ENCODE results near the gene FBF1. TPM values are rescaled to one million over a fixed set of nuclear protein-coding genes. Genes with fewer than 3 reads are reported as not detected.

The FBF1 gene
- total RNA-seq, 2 donors from 2014 or later: 13.3 to 20.6 TPM

GRCh38 chr17:75906143-75906884, 34.5 kb downstream of the FBF1 start:
- H3K9me3 Mint-ChIP-seq: no peaks in the 10 kb centered on the region
- no peaks in the 10 kb centered on the region for H3K36me3 Mint-ChIP-seq
- no peak for ATAC-seq

GRCh38 chr17:75904749-75905521, 35.9 kb downstream of the FBF1 start, which contains the start of gene MRPL38:
Gene MRPL38, minus strand, starts transcription at chr17:75904884. Its CDS starts 9 bp downstream, at chr17:75904875.
- Mint-ChIP-seq H3K36me3 (no peaks in the 10 kb centered on the region), H3K27ac (peak within 1 kb of the TSS; percentile 95 to 97), H3K9me3 (no peaks in the 10 kb centered on the region)
- peak; percentile 99 for ATAC-seq
- DNase-seq (ENCODE audit: low spot score in 2 of 2): peak; percentile 99

More at GRCh38 chr17:75906143-75906884, 34.5 kb downstream of the FBF1 start:
- H3K27ac Mint-ChIP-seq: peak overlapping the region in 1 of 2 donors; percentile 18
- no peak for DNase-seq (ENCODE audit: low spot score in 2 of 2)

GRCh38 chr17:75902406-75902805, 38.4 kb downstream of the FBF1 start:
- no peak for DNase-seq (ENCODE audit: low spot score in 2 of 2)
- Mint-ChIP-seq H3K36me3 (no peaks in the 10 kb centered on the region), H3K9me3 (no peaks in the 10 kb centered on the region), H3K27ac (no peak overlapping the region)
- no peak for ATAC-seq

GRCh38 chr17:75901727-75902126, 39.1 kb downstream of the FBF1 start:
- H3K27ac Mint-ChIP-seq: no peak overlapping the region
- H3K9me3 Mint-ChIP-seq: no peaks in the 10 kb centered on the region
- no peaks in the 10 kb centered on the region for H3K36me3 Mint-ChIP-seq
- ATAC-seq: no peak
- no peak for DNase-seq (ENCODE audit: low spot score in 2 of 2)

- Mint-ChIP-seq H3K9me3 (no peaks in the 10 kb centered on the region), H3K27ac (no peak overlapping the region), H3K36me3 (no peaks in the 10 kb centered on the region)
- DNase-seq (ENCODE audit: low spot score in 2 of 2) (no peak), ATAC-seq (no peak)
Observed at GRCh38 chr17:75900691-75901533, 39.9 kb downstream of the FBF1 start.

- Mint-ChIP-seq H3K27ac (peak overlapping the region; percentile 44 to 55), H3K36me3 (no peaks in the 10 kb centered on the region), H3K9me3 (no peaks in the 10 kb centered on the region)
- no peak for DNase-seq (ENCODE audit: low spot score in 2 of 2)
- no peak for ATAC-seq
Observed at GRCh38 chr17:75899767-75900468, 40.9 kb downstream of the FBF1 start.

GRCh38 chr17:75899353-75899752, 41.5 kb downstream of the FBF1 start:
- H3K9me3 Mint-ChIP-seq: no peaks in the 10 kb centered on the region
- peak overlapping the region in 1 of 2 donors; percentile 16 for H3K27ac Mint-ChIP-seq
- DNase-seq (ENCODE audit: low spot score in 2 of 2): no peak
- H3K36me3 Mint-ChIP-seq: no peaks in the 10 kb centered on the region
- no peak for ATAC-seq

- no peak for ATAC-seq
- Mint-ChIP-seq H3K27ac (peak overlapping the region in 1 of 2 donors; percentile 50), H3K9me3 (no peaks in the 10 kb centered on the region), H3K36me3 (no peaks in the 10 kb centered on the region)
- no peak for DNase-seq (ENCODE audit: low spot score in 2 of 2)
Observed at GRCh38 chr17:75898791-75899190, 42.1 kb downstream of the FBF1 start.

- ATAC-seq: no peak
- Mint-ChIP-seq H3K9me3 (no peaks in the 10 kb centered on the region), H3K36me3 (no peaks in the 10 kb centered on the region), H3K27ac (peak overlapping the region in 1 of 2 donors; percentile 61)
- DNase-seq (ENCODE audit: low spot score in 2 of 2): no peak
Observed at GRCh38 chr17:75898065-75898464, 42.8 kb downstream of the FBF1 start.

- ATAC-seq (no peak), DNase-seq (ENCODE audit: low spot score in 2 of 2) (peak in 1 of 2 donors; percentile 56)
- H3K36me3 Mint-ChIP-seq: no peaks in the 10 kb centered on the region
- no peaks in the 10 kb centered on the region for H3K9me3 Mint-ChIP-seq
- H3K27ac Mint-ChIP-seq: peak overlapping the region in 1 of 2 donors; percentile 61
Observed at GRCh38 chr17:75897160-75898019, 43.5 kb downstream of the FBF1 start.

- peak; percentile 83 to 86 for DNase-seq (ENCODE audit: low spot score in 2 of 2)
- peak; percentile 87 to 93 for ATAC-seq
- no peaks in the 10 kb centered on the region for H3K36me3 Mint-ChIP-seq
- H3K27ac Mint-ChIP-seq: peak within 1 kb of the TSS; percentile 61 to 66
- no peaks in the 10 kb centered on the region for H3K9me3 Mint-ChIP-seq
Observed at GRCh38 chr17:75896415-75897159, 44.3 kb downstream of the FBF1 start, which contains the start of gene TRIM65. Gene TRIM65, minus strand, starts transcription at chr17:75896951. Its CDS starts 14 bp downstream, at chr17:75896937.

GRCh38 chr17:75895370-75896155, 45.3 kb downstream of the FBF1 start:
- Mint-ChIP-seq H3K9me3 (no peaks in the 10 kb centered on the region), H3K36me3 (no peaks in the 10 kb centered on the region), H3K27ac (peak overlapping the region; percentile 60 to 66)
- ATAC-seq: no peak
- peak in 1 of 2 donors; percentile 56 for DNase-seq (ENCODE audit: low spot score in 2 of 2)

- H3K9me3 Mint-ChIP-seq: no peaks in the 10 kb centered on the region
- peak overlapping the region; percentile 35 to 95 for H3K27ac Mint-ChIP-seq
- no peaks in the 10 kb centered on the region for H3K36me3 Mint-ChIP-seq
- DNase-seq (ENCODE audit: low spot score in 2 of 2) (no peak), ATAC-seq (no peak)
Observed at GRCh38 chr17:75894049-75894733, 46.7 kb downstream of the FBF1 start.

Measured in activated naive CD4-positive, alpha-beta T cell treated with anti-CD3 and anti-CD28 coated beads, Interleukin-2, amount 50 U/mL, for 72 hours (primary cell).